B cell (primary cell): ENCODE measurements around the gene BRAF. TPM values are rescaled to one million over a fixed set of nuclear protein-coding genes. Genes with fewer than 3 reads are reported as not detected.
"Not testable (repeated sequence)": the region's sequence is repeated elsewhere in the genome, so short reads cannot be mapped to it uniquely, and the experiment has no call there.

Experiments
- ATAC-seq: fragments of 200-7000 bp; cut with Tn5 transposase; one replicate; pipeline ENCODE4 v1.10.0; 2021; ENCODE audit warnings: low read depth, mild to moderate bottlenecking, moderate number of reproducible peaks, moderate library complexity
- CTCF ChIA-PET: fragments of 350-600 bp; sonication (Branson Sonifier 250); formaldehyde crosslinking; loops from one replicate; lab custom pipeline; 2021; ENCODE audit warnings: antibody characterized with exemption, inconsistent platforms; lab: Charles Lee
- POLR2A ChIA-PET: fragments of 350-600 bp; sonication (Branson Sonifier 250); formaldehyde crosslinking; loops from one replicate; lab custom pipeline; 2021; ENCODE audit warnings: antibody characterized with exemption; lab: Charles Lee
- DNase-seq: peaks from one replicate; pipeline ENCODE4 v3.0.0; 2013
- H2AFZ ChIP-seq: 2 replicates; pipeline ENCODE4 v1.6.1; 2012; ENCODE audit warnings: mild to moderate bottlenecking, low read depth, low read length; ENCODE audit not compliant: insufficient read depth, poor library complexity, severe bottlenecking
- H3K27ac ChIP-seq, 2 donors: 1 replicate in 1 of 2; 2 replicates in 1 of 2; pipeline ENCODE4 v1.5.1; 2012 to 2013; ENCODE audit warnings: low read length in 2 of 2, mild to moderate bottlenecking in 2 of 2, moderate library complexity in 1 of 2
- H3K27me3 ChIP-seq, 4 experiments: fragments of 200-600 bp in 1 of 4; sonication (generic) in 1 of 4; replicated peaks in 1 of 4; 1 replicate in 2 of 4; 2 replicates in 2 of 4; pipeline versions ENCODE4 v1.6.1 to v1.7.0; 2013 to 2016; ENCODE audit warnings: low read length in 3 of 4, mild to moderate bottlenecking in 2 of 4, mixed read lengths in 1 of 4, moderate library complexity in 1 of 4; ENCODE audit not compliant: insufficient read depth in 4 of 4, control insufficient read depth in 3 of 4; ENCODE audit errors: control extremely low read depth in 1 of 4
- H3K36me3 ChIP-seq, 2 experiments: replicated peaks in 1 of 2; 1 replicate in 1 of 2; 2 replicates in 1 of 2; pipeline versions ENCODE4 v1.6.1 to v1.7.1; 2013; ENCODE audit warnings: low read length in 1 of 2; ENCODE audit not compliant: insufficient read depth in 2 of 2, control insufficient read depth in 1 of 2; ENCODE audit errors: control extremely low read depth in 1 of 2, extremely low read depth in 1 of 2
- H3K4me1 ChIP-seq, 2 donors: fragments of 200-600 bp in 1 of 2; sonication (generic) in 1 of 2; 1 replicate in 1 of 2; 2 replicates in 1 of 2; pipeline versions ENCODE4 v1.5.1 to v1.6.1; 2013 to 2017; ENCODE audit warnings: low read length in 2 of 2; ENCODE audit not compliant: control insufficient read depth in 2 of 2, insufficient read depth in 2 of 2
- H3K4me2 ChIP-seq: replicated peaks from 2 replicates; pipeline ENCODE3; 2012; ENCODE audit warnings: mild to moderate bottlenecking, low read depth, low read length; ENCODE audit not compliant: poor library complexity, severe bottlenecking
- H3K4me3 ChIP-seq, 5 experiments: fragments of 200-600 bp in 1 of 5; sonication (generic) in 1 of 5; 1 replicate in 3 of 5; 2 replicates in 2 of 5; pipeline versions ENCODE4 v1.5.1 to v1.7.0; 2011 to 2016; ENCODE audit warnings: low read length in 4 of 5, mild to moderate bottlenecking in 4 of 5, low read depth in 2 of 5, control low read depth in 1 of 5, moderate library complexity in 1 of 5; ENCODE audit not compliant: insufficient read depth in 1 of 5; ENCODE audit errors: control extremely low read depth in 1 of 5, extremely low read depth in 1 of 5
- H3K79me2 ChIP-seq: fragments of 200-600 bp; sonication (generic); one replicate; pipeline ENCODE4 v1.6.0; 2016; ENCODE audit warnings: low read length; ENCODE audit not compliant: control insufficient read depth, insufficient read depth
- H3K9ac ChIP-seq: fragments of 200-600 bp; sonication (generic); 2 replicates; pipeline ENCODE4 v1.6.1; 2017; ENCODE audit warnings: mild to moderate bottlenecking, low read length, moderate library complexity
- H3K9me3 ChIP-seq, 3 donors: one replicate each; pipeline versions ENCODE4 v1.6.1 to v1.7.1; 2013; ENCODE audit warnings: low read length in 2 of 3; ENCODE audit not compliant: control insufficient read depth in 2 of 3, insufficient read depth in 1 of 3; ENCODE audit errors: control extremely low read depth in 1 of 3
- H4K20me1 ChIP-seq: 2 replicates; pipeline ENCODE4 v1.6.0; 2012; ENCODE audit warnings: mild to moderate bottlenecking, low read length; ENCODE audit not compliant: insufficient read depth, control insufficient read depth, poor library complexity, severe bottlenecking
- H3K27ac Mint-ChIP-seq: one replicate; pipeline ENCODE4 v1.8.0; 2021; ENCODE audit warnings: mixed read lengths
- H3K27me3 Mint-ChIP-seq: one replicate; pipeline ENCODE4 v1.8.0; 2021; ENCODE audit warnings: mixed read lengths
- H3K4me1 Mint-ChIP-seq: one replicate; pipeline ENCODE4 v1.8.0; 2021; ENCODE audit warnings: mixed read lengths
- H3K4me3 Mint-ChIP-seq: one replicate; pipeline ENCODE4 v1.8.0; 2021; ENCODE audit warnings: mixed read lengths
- H3K9me3 Mint-ChIP-seq: one replicate; pipeline ENCODE4 v1.8.0; 2022; ENCODE audit warnings: mixed read lengths; ENCODE audit not compliant: insufficient read depth
- EZH2 ChIP-seq: IDR thresholded peaks from 2 replicates; pipeline ENCODE4 v1.6.1; 2012; ENCODE audit warnings: borderline replicate concordance, low read depth, mild to moderate bottlenecking, moderate library complexity, low read length; ENCODE audit not compliant: insufficient read depth, poor library complexity, severe bottlenecking
- WGBS: methylation state at CpG from one replicate; pipeline ENCODE4 v1.1.5; 2013; ENCODE audit warnings: missing lambda C conversion rate; ENCODE audit not compliant: insufficient coverage; 5-methylcytosine and 5-hydroxymethylcytosine counted together
- intact Hi-C: fragments of 100-400 bp; cut with micrococcal nuclease; formaldehyde crosslinking; loops from one replicate; pipeline ENCODE4 v1.10.0; 2022
- polyA plus RNA-seq: library from polyadenylated mRNA; depleted of rRNA; stranded (reverse); fragments of >200 nt; gene quantifications from 2 replicates; pipeline ENCODE4 v1.2.3, GENCODE V29; 2012
- total RNA-seq, 2 donors: library from RNA; stranded (reverse); fragments of 120-200 nt in 1 of 2; gene quantifications; 1 replicate in 1 of 2; 2 replicates in 1 of 2; pipeline versions ENCODE4 v1.2.3 to v1.2.4, GENCODE V29; 2013 to 2022
- TF ChIP-seq, protein P1 (sequence below): fragments of 200-600 bp; IDR thresholded peaks from one replicate; pipeline ENCODE4 v1.8.0; 2022; ENCODE audit warnings: antibody characterized with exemption, mild to moderate bottlenecking

Gene BRAF
- total and polyA plus RNA-seq, 2 donors (not counting 1 experiment from before 2014, with no cell fraction given) = 13.5 to 90.9 TPM

GRCh38 chr7:140670343-140670935, 254.3 kb downstream of the BRAF start:
- intact Hi-C loops = loop anchor here (5.0 to 10.0 kb wide), 3 partner anchors 37 to 1326 kb away; partner anchors contain the start of genes FMC1 and SLC37A3
- H3K9me3 ChIP-seq = peaks cover 0 to 7% (median 0%) of the 10 kb centered on the region in 3 donors
- H3K4me1 ChIP-seq = peaks cover 24 to 28% of the 10 kb centered on the region in 2 donors
- H3K4me3 ChIP-seq = no peak overlapping the region
- no peak for TF ChIP-seq EZH2
- TF ChIP-seq, protein P1, sequence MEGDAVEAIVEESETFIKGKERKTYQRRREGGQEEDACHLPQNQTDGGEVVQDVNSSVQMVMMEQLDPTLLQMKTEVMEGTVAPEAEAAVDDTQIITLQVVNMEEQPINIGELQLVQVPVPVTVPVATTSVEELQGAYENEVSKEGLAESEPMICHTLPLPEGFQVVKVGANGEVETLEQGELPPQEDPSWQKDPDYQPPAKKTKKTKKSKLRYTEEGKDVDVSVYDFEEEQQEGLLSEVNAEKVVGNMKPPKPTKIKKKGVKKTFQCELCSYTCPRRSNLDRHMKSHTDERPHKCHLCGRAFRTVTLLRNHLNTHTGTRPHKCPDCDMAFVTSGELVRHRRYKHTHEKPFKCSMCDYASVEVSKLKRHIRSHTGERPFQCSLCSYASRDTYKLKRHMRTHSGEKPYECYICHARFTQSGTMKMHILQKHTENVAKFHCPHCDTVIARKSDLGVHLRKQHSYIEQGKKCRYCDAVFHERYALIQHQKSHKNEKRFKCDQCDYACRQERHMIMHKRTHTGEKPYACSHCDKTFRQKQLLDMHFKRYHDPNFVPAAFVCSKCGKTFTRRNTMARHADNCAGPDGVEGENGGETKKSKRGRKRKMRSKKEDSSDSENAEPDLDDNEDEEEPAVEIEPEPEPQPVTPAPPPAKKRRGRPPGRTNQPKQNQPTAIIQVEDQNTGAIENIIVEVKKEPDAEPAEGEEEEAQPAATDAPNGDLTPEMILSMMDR = no peak
- DNase-seq (no peak), ATAC-seq (no peak)
- H3K27ac ChIP-seq = no peak overlapping the region
- H3K27me3 ChIP-seq = no peaks in the 10 kb centered on the region
- Mint-ChIP-seq H3K27me3 (no peaks in the 10 kb centered on the region), H3K4me1 (peaks cover 27% of the 10 kb centered on the region), H3K4me3 (no peak overlapping the region), H3K9me3 (no peaks in the 10 kb centered on the region), H3K27ac (no peak overlapping the region)
- H3K79me2 ChIP-seq = no peaks in the 10 kb centered on the region
- no peaks in the 10 kb centered on the region for H4K20me1 ChIP-seq
- H3K9ac ChIP-seq = no peak overlapping the region
- H2AFZ ChIP-seq = no peak overlapping the region
- WGBS = 56% methylated on average over 3 of the region's 4 CpGs
- POLR2A ChIA-PET = interaction anchor here (0.6 kb wide), 1 partner anchor 22 kb away, joined by 4 read pairs; no protein-coding TSS in a partner anchor
- H3K4me2 ChIP-seq = no peak overlapping the region
- CTCF ChIA-PET = no interaction called here
- H3K36me3 ChIP-seq = no peaks in the 10 kb centered on the region

DNA sequence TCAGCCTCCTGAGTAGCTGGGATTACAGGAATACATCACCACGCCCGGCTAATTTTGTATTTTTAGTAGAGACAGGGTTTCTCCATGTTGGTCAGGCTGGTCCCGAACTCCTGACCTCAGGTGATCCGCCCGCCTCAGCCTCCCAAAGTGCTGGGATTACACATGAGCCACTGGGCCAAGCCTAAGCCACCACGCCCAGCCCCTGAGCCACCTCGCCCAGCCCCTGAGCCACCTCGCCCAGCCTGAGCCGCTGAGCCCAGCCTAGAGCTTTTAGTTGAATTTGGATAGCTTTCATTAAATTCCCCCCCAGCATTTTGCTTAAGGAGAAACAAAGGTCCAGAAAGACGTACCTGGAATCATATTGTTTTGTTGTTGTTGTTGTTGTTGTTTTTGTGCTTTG, 254.9 kb downstream of the BRAF start:
- H3K36me3 ChIP-seq, H2AFZ ChIP-seq, H3K9me3 Mint-ChIP-seq, H3K4me2 ChIP-seq, POLR2A ChIA-PET, H3K9ac ChIP-seq, DNase-seq, H3K27ac ChIP-seq, H3K27me3 ChIP-seq, H3K9me3 ChIP-seq, H3K27ac Mint-ChIP-seq, ATAC-seq, H3K4me3 ChIP-seq, H3K79me2 ChIP-seq, H3K4me3 Mint-ChIP-seq, CTCF ChIA-PET, H3K27me3 Mint-ChIP-seq, H4K20me1 ChIP-seq: not testable (repeated sequence)
- H3K4me1 Mint-ChIP-seq = peaks cover 22% of the 10 kb centered on the region
- H3K4me1 ChIP-seq = peaks cover 19 to 22% of the 10 kb centered on the region in 2 donors
- intact Hi-C loops = loop anchor here (5.0 to 10.0 kb wide), 3 partner anchors 37 to 1325 kb away; partner anchors contain the start of genes FMC1 and SLC37A3
- WGBS = 100% methylated on average over 4 of the region's 10 CpGs
